Gastroesophageal sphincter (tissue), 4 donors: Measurements from ENCODE around the gene ERC1. TPM values are rescaled to one million over a fixed set of nuclear protein-coding genes. Genes with fewer than 3 reads are reported as not detected.
A peak's percentile ranks its signal among the peaks of the same experiment; 100 is the strongest.
"Not testable (repeated sequence)": the region's sequence is repeated elsewhere in the genome, so short reads cannot be mapped to it uniquely, and the experiment has no call there.

Source experiments
- ATAC-seq: fragments of 150-250 bp; one replicate; pipeline ENCODE4 v1.9.1; 2016; ENCODE audit warnings: mild to moderate bottlenecking, moderate library complexity
- H3K27ac ChIP-seq, 4 donors: fragments of 200-600 bp; sonication (generic) in 3 of 4; 1 replicate in 3 of 4; 2 replicates in 1 of 4; pipeline ENCODE4 v1.5.1; 2016 to 2019
- H3K27me3 ChIP-seq: fragments of 200-600 bp; sonication (generic); one replicate; pipeline ENCODE4 v1.5.1; 2019
- H3K36me3 ChIP-seq, 2 donors: fragments of 200-600 bp; sonication (generic); one replicate each; pipeline ENCODE4 v1.5.1; 2019; ENCODE audit warnings: control low read depth in 1 of 2
- H3K4me1 ChIP-seq, 3 donors: fragments of 200-600 bp; sonication (generic); 1 replicate in 2 of 3; 2 replicates in 1 of 3; pipeline ENCODE4 v1.5.1; 2016 to 2019; ENCODE audit warnings: control low read depth in 2 of 3
- H3K4me3 ChIP-seq, 2 donors: fragments of 200-600 bp; sonication (generic); one replicate each; pipeline ENCODE4 v1.5.1; 2019; ENCODE audit warnings: mild to moderate bottlenecking in 1 of 2, moderate library complexity in 1 of 2
- H3K9me3 ChIP-seq, 3 donors: fragments of 200-600 bp; sonication (generic); one replicate each; pipeline ENCODE4 v1.5.1; 2017 to 2019; ENCODE audit warnings: control low read depth in 2 of 3
- CTCF ChIP-seq, 4 experiments: fragments of 200-600 bp in 2 of 4; fragments of 450-650 bp in 2 of 4; sonication (generic) in 1 of 4; IDR thresholded peaks; one replicate each; pipeline ENCODE4 v1.5.1; 2017 to 2019; ENCODE audit warnings: antibody characterized with exemption in 4 of 4, mild to moderate bottlenecking in 2 of 4, moderate library complexity in 2 of 4
- EP300 ChIP-seq: sonication (generic); formaldehyde crosslinking; IDR thresholded peaks from one replicate; pipeline ENCODE4 v1.6.1; 2017; ENCODE audit warnings: antibody characterized with exemption, mild to moderate bottlenecking
- POLR2A ChIP-seq, 2 donors: fragments of 450-650 bp; IDR thresholded peaks; one replicate each; pipeline ENCODE4 v1.6.1; 2017; ENCODE audit warnings: antibody characterized with exemption in 2 of 2, mild to moderate bottlenecking in 2 of 2, moderate library complexity in 1 of 2
- POLR2AphosphoS5 ChIP-seq: sonication (generic); formaldehyde crosslinking; IDR thresholded peaks from one replicate; pipeline ENCODE4 v1.6.1; 2017; ENCODE audit warnings: antibody characterized with exemption
- WGBS, 2 donors: methylation state at CpG; one replicate each; pipeline ENCODE4 v1.1.5; 2018; ENCODE audit warnings: low coverage in 1 of 2; 5-methylcytosine and 5-hydroxymethylcytosine counted together
- total RNA-seq, 4 donors: library from RNA; depleted of rRNA; stranded (reverse); fragments of >200 nt; gene quantifications; one replicate each; pipeline ENCODE4 v1.1.0, GENCODE V29; 2016

ERC1 gene
- total RNA-seq, 4 donors from 2014 or later = 38.3 to 80.2 (median 58.4) TPM

GRCh38 chr12:1047898-1048660, 57.1 kb downstream of the ERC1 start:
- no peaks in the 10 kb centered on the region for H3K9me3 ChIP-seq
- no peak for ATAC-seq
- TF ChIP-seq POLR2AphosphoS5 (no peak), CTCF (IDR thresholded peaks at IDR 0.05) (no peak), EP300 (no peak), POLR2A (IDR thresholded peaks at IDR 0.05) (no peak)
- WGBS, 2 donors = 75 to 84% methylated on average over 5 to 8 of the region's 8 CpGs
- no peak overlapping the region for H3K4me3 ChIP-seq
- H3K36me3 ChIP-seq = no peaks in the 10 kb centered on the region
- H3K4me1 ChIP-seq = peaks cover 0 to 37% (median 4%) of the 10 kb centered on the region in 3 donors
- no peaks in the 10 kb centered on the region for H3K27me3 ChIP-seq
- no peak overlapping the region for H3K27ac ChIP-seq

- TF ChIP-seq CTCF (IDR thresholded peaks at IDR 0.05) (no peak), POLR2A (IDR thresholded peaks at IDR 0.05) (no peak), EP300 (no peak), POLR2AphosphoS5 (no peak)
- no peak overlapping the region for H3K4me3 ChIP-seq
- H3K9me3 ChIP-seq = no peaks in the 10 kb centered on the region
- H3K4me1 ChIP-seq = peaks cover 3 to 45% (median 9%) of the 10 kb centered on the region in 3 donors
- no peak overlapping the region for H3K27ac ChIP-seq
- no peaks in the 10 kb centered on the region for H3K36me3 ChIP-seq
- no peak for ATAC-seq
- H3K27me3 ChIP-seq = no peaks in the 10 kb centered on the region
- WGBS, 2 donors = 73 to 86% methylated on average over 4 of the region's 4 CpGs
These were observed 59.2 kb downstream of the ERC1 start for GRCh38 chr12:1050059-1050707.

- H3K4me1 ChIP-seq = peaks cover 3 to 47% (median 9%) of the 10 kb centered on the region in 3 donors
- not testable (repeated sequence) for H3K36me3 ChIP-seq, H3K9me3 ChIP-seq, ATAC-seq, H3K27ac ChIP-seq, H3K4me3 ChIP-seq, H3K27me3 ChIP-seq
- WGBS, 2 donors = 76 to 93% methylated on average over 6 to 8 of the region's 8 CpGs
These were observed 60.6 kb downstream of the ERC1 start for GRCh38 chr12:1051672-1052071.

- H3K36me3 ChIP-seq = no peaks in the 10 kb centered on the region
- no peak for TF ChIP-seq CTCF (IDR thresholded peaks at IDR 0.05)
- TF ChIP-seq POLR2A (IDR thresholded peaks at IDR 0.05) = no peak
- TF ChIP-seq POLR2AphosphoS5 = no peak
- TF ChIP-seq EP300 = no peak
- ATAC-seq = no peak
- no peak overlapping the region for H3K4me3 ChIP-seq
- H3K27me3 ChIP-seq = no peaks in the 10 kb centered on the region
- H3K9me3 ChIP-seq = peaks cover 0 to 8% (median 0%) of the 10 kb centered on the region in 3 donors
- H3K4me1 ChIP-seq = peaks cover 3 to 36% (median 6%) of the 10 kb centered on the region in 3 donors
- peak overlapping the region in 2 of 4 donors; percentile 25 to 53 for H3K27ac ChIP-seq
These were observed 62.7 kb downstream of the ERC1 start for GRCh38 chr12:1053690-1054089.

- WGBS, 2 donors = 19 to 41% methylated on average over 4 to 6 of the region's 6 CpGs
- no peak overlapping the region for H3K4me3 ChIP-seq
- peaks cover 3 to 30% (median 6%) of the 10 kb centered on the region in 3 donors for H3K4me1 ChIP-seq
- peaks cover 0 to 14% (median 0%) of the 10 kb centered on the region in 3 donors for H3K9me3 ChIP-seq
- H3K27me3 ChIP-seq = no peaks in the 10 kb centered on the region
- ATAC-seq = no peak
- H3K36me3 ChIP-seq = no peaks in the 10 kb centered on the region
- H3K27ac ChIP-seq = peak overlapping the region in 3 of 4 donors; percentile 25 to 53 (median 35)
- TF ChIP-seq EP300 (no peak), POLR2A (IDR thresholded peaks at IDR 0.05) (no peak), CTCF (IDR thresholded peaks at IDR 0.05) (no peak), POLR2AphosphoS5 (no peak)
These were observed 63.3 kb downstream of the ERC1 start for GRCh38 chr12:1054117-1054870.
